C4-2B (cell line): Measurements from ENCODE around the gene PCDHB8.
A peak's percentile ranks its signal among the peaks of the same experiment; 100 is the strongest.

ENCODE experiments used
- CTCF ChIP-seq: fragments of 450-650 bp; conservative IDR thresholded peaks from 2 replicates; pipeline ENCODE4 v1.5.1; 2017; ENCODE audit warnings: mild to moderate bottlenecking
- ZFX ChIP-seq: fragments of 450-650 bp; IDR thresholded peaks from 2 replicates; pipeline ENCODE4 v1.6.1; 2017

GRCh38 chr5:141192110-141192725, 14.6 kb downstream of the PCDHB8 start, which contains the start of gene PCDHB10:
- TF ChIP-seq CTCF (peak; percentile 85), ZFX (no peak)
